Stimulated activated memory B cell treated with anti-CD40 and anti-IgM and Interleukin-4, amounts not matched to agents 10 μg/mL and 1 μg/mL and 100 μg/mL, for 72 hours (primary cell): ENCODE results near the gene CA5B.
"Not testable (repeated sequence)": the region's sequence is repeated elsewhere in the genome, so short reads cannot be mapped to it uniquely, and the experiment has no call there.

Source experiments
- ATAC-seq: fragments of 150-1000 bp; cut with Tn5 transposase; 2 replicates; pipeline ENCODE4 v1.10.0; 2021
- H3K27ac Mint-ChIP-seq: one replicate; pipeline ENCODE4 v1.8.0; 2022; ENCODE audit warnings: mild to moderate bottlenecking, mixed read lengths
- H3K27me3 Mint-ChIP-seq: one replicate; pipeline ENCODE4 v1.8.0; 2022; ENCODE audit warnings: mixed read lengths
- H3K36me3 Mint-ChIP-seq: one replicate; pipeline ENCODE4 v1.8.0; 2022; ENCODE audit warnings: mixed read lengths
- H3K4me1 Mint-ChIP-seq: one replicate; pipeline ENCODE4 v1.8.0; 2022; ENCODE audit warnings: mixed read lengths
- H3K4me3 Mint-ChIP-seq: one replicate; pipeline ENCODE4 v1.8.0; 2022; ENCODE audit warnings: mild to moderate bottlenecking, moderate library complexity, mixed read lengths
- H3K9me3 Mint-ChIP-seq: one replicate; pipeline ENCODE4 v1.8.0; 2022; ENCODE audit warnings: mixed read lengths

CA5B gene

DNA sequence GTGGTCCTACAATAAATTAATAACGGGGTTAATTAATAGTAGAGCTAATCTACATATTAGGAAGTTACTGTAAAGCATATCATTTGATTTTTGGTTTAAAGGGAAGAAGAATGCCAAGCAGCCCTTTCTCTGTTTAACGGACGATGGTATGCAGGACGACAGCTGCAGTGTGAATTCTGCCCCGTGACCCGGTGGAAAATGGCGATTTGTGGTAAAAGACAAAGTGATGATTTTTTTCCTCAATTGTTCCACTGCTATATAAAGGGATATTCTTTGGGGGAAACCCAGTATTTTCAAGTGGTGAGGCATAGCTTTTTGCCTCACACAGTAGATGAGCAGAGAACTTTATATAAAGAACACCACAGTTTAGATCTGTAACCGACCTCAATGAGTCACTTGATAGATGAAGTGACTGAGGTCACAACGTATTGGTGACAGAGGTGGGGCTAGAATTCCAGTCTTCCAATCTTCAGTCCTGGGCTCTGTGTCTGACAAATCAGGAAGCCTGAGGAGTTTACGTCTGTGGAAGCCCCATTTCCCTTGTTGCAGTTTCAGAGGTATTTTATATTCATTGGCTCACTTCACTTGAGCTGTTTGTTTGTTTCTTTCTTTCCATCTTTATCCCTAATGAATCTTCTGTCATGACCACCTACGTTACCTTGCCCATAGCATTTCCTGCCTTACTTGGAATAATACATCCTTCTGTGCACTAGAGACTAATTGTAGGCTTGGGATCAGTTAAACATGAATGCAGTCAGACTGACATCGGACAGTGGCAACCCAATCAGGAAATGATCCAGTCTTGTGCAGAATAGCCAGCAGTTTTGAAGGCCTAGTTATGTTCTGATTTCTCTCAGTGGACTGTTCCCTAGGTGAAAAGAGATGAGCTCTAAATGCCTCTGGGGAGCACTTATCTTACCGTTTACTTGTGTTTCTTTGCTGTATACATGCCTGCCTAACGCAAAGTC lies 82.3 kb downstream of the CA5B start:
- Mint-ChIP-seq H3K36me3 (peaks cover 26% of the 10 kb centered on the region), H3K4me1 (no peaks in the 10 kb centered on the region), H3K4me3 (no peak overlapping the region), H3K27me3 (no peaks in the 10 kb centered on the region), H3K9me3 (no peaks in the 10 kb centered on the region), H3K27ac (no peak overlapping the region)
- no peak for ATAC-seq

DNA sequence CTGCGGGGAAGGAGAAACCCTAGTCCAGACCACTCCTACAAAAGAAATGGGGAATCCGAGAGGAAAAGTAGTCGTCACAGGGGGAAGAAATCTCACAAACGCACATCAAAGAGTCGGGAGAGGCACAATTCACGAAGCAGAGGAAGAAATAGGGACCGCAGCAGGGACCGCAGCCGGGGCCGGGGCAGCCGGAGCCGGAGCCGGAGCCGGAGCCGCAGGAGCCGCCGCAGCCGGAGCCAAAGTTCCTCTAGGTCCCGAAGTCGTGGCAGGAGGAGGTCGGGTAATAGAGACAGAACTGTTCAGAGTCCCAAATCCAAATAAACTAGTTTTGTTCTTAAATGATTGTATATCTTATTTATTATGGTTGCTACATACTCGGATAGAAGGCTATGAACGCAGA lies 84.9 kb downstream of the CA5B start:
- no peaks in the 10 kb centered on the region for H3K9me3 Mint-ChIP-seq
- H3K36me3 Mint-ChIP-seq = peaks cover 23% of the 10 kb centered on the region
- H3K27ac Mint-ChIP-seq = no peak overlapping the region
- no peak for ATAC-seq
- no peaks in the 10 kb centered on the region for H3K27me3 Mint-ChIP-seq
- H3K4me1 Mint-ChIP-seq = no peaks in the 10 kb centered on the region
- no peak overlapping the region for H3K4me3 Mint-ChIP-seq

DNA sequence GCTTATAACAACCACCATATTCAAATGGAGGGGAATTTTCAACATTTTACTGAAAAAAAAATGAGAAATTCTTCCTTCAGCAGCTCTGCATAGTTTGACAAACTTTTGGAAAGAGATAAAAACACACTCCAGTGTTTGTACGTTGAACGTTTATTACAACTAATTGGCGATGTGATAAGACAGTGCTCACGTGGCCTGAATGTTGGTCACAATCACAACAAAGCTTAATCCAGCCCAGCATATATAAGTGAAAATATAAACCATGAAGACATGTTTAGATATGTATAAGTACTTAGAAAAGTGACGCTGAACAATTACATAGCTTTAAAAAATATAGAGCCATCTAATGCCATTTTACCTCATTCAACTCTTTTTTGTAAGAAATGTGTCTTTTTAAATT lies 87.9 kb downstream of the CA5B start:
- Mint-ChIP-seq H3K9me3 (no peaks in the 10 kb centered on the region), H3K4me3 (no peak overlapping the region), H3K27me3 (no peaks in the 10 kb centered on the region), H3K27ac (no peak overlapping the region), H3K4me1 (peaks cover 8% of the 10 kb centered on the region), H3K36me3 (peaks cover 13% of the 10 kb centered on the region)
- no peak for ATAC-seq

DNA sequence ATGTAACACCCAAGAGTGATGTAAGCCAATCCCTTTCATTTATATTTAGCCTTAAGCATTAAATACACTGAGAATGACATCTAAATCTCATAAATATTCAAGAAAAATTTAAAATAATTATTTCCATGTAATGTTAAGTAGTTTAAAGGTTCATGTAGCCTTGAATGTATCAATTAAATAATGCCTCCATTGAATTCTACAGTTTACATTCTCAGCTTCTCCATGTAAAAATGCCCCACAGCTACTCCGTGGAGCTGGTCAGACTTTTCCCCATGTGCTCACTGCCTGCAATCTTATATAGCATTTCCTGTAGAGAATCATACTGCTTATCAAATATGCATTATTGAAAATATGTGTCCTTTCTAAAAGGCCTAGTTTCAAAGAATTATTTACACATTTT lies 91.1 kb downstream of the CA5B start:
- ATAC-seq = no peak
- peak overlapping the region; percentile 62 for H3K27ac Mint-ChIP-seq
- H3K27me3 Mint-ChIP-seq = no peaks in the 10 kb centered on the region
- H3K4me1 Mint-ChIP-seq = peaks cover 18% of the 10 kb centered on the region
- no peaks in the 10 kb centered on the region for H3K9me3 Mint-ChIP-seq
- H3K36me3 Mint-ChIP-seq = peaks cover 5% of the 10 kb centered on the region
- H3K4me3 Mint-ChIP-seq = no peak overlapping the region

DNA sequence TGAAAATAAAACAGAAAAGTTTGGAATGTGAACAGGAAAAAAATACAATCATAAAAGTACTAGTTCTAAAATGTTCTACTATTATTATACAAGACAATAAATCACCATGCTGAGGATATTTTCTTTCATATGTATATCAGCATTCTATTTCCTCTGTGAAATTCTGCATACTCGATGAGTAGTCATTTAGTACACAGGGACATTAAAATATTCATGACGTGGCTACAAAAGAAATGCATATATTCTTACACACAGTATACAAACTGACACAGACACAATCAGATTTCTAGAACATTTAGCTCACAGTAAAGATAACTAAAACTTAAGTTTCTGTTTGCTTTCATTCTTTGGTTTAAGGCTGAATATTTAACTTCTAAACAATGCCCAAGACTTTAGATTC lies 93.3 kb downstream of the CA5B start:
- peaks cover 19% of the 10 kb centered on the region for H3K4me1 Mint-ChIP-seq
- ATAC-seq, H3K36me3 Mint-ChIP-seq, H3K27me3 Mint-ChIP-seq, H3K4me3 Mint-ChIP-seq, H3K9me3 Mint-ChIP-seq, H3K27ac Mint-ChIP-seq: not testable (repeated sequence)

DNA sequence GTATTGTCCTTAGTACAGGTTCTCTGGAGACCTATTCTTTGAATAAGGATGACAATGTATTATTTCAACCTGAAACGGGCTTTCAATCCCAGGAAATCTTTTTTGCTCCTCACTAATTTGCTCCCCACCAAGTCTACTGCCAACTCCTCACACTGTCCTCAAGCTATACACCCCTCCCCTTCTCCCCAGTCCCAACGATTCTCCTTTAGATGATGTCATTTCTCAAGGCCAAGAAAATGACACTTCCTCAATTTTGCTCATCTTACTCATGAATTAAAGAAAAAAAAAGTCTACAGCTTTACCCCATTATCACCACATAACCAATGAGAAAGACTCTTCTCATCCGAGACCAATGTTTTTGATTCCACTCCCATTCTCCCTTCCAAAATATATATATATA lies 96.0 kb downstream of the CA5B start:
- peak overlapping the region; percentile 14 for H3K27ac Mint-ChIP-seq

DNA sequence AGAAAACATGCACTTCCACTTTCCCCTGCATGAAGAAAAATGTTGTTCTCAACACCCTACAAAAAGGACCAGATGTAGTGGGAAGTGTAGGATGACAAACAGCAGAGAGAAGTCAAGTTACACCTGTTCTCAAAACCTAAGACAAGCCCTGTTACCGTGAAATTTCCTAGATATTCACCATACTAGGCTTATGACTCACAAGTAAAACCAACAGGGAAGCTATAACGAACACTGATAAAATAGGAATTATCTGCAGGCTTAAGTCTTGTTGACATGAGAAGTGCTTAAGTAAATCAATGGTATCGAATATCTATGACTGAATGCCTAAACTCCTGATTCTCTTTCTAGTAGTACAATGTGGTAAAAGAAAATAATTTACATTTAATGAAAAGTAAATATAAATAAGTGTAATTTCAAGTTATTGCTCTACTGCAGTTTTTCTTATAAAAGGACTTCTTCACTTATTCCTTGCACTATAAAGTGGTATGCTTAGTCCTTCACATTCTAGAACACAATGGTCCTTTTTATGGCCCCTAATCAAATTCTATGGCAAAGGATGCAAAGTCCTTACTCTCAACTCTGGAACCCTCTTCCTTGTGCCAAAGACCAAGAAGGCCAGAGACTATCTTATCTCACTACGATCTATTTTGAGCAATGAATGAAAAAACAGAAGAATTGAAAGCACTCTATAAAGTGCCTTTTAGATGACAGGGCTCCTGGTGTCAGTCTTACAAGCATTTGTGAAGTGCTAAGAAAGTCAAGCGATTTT lies 96.9 kb downstream of the CA5B start:
- peaks cover 5% of the 10 kb centered on the region for H3K36me3 Mint-ChIP-seq
- no peaks in the 10 kb centered on the region for H3K27me3 Mint-ChIP-seq
- no peaks in the 10 kb centered on the region for H3K9me3 Mint-ChIP-seq
- H3K27ac Mint-ChIP-seq = peak overlapping the region; percentile 14
- H3K4me3 Mint-ChIP-seq = no peak overlapping the region
- H3K4me1 Mint-ChIP-seq = peaks cover 11% of the 10 kb centered on the region
- ATAC-seq = no peak

More for the DNA sequence above, 96.0 kb downstream of the CA5B start:
- Mint-ChIP-seq H3K4me3 (no peak overlapping the region), H3K27me3 (no peaks in the 10 kb centered on the region), H3K9me3 (no peaks in the 10 kb centered on the region), H3K36me3 (peaks cover 5% of the 10 kb centered on the region), H3K4me1 (peaks cover 19% of the 10 kb centered on the region)
- no peak for ATAC-seq
